Activated B cell treated with CpG ODN at 0.5 μM for 24 hours (primary cell): Measurements from ENCODE around the gene POLN. TPM values are rescaled to one million over a fixed set of nuclear protein-coding genes. Genes with fewer than 3 reads are reported as not detected.

Experiments
- ATAC-seq: fragments of 200-7000 bp; cut with Tn5 transposase; one replicate; pipeline ENCODE4 v1.10.0; 2021; ENCODE audit warnings: low read depth, mild to moderate bottlenecking, moderate library complexity
- CTCF ChIA-PET: fragments of 350-600 bp; sonication (Branson Sonifier 250); formaldehyde crosslinking; loops from one replicate; lab custom pipeline; 2021; ENCODE audit warnings: antibody characterized with exemption; lab: Charles Lee
- POLR2A ChIA-PET: fragments of 350-600 bp; sonication (Branson Sonifier 250); formaldehyde crosslinking; loops from one replicate; lab custom pipeline; 2021; ENCODE audit warnings: antibody characterized with exemption; lab: Charles Lee
- DNase-seq: peaks from one replicate; pipeline ENCODE4 v3.0.0; 2022
- H3K27ac Mint-ChIP-seq: one replicate; pipeline ENCODE4 v1.8.0; 2020; ENCODE audit warnings: mixed read lengths
- H3K27me3 Mint-ChIP-seq: one replicate; pipeline ENCODE4 v1.8.0; 2021; ENCODE audit warnings: mixed read lengths
- H3K36me3 Mint-ChIP-seq: one replicate; pipeline ENCODE4 v1.8.0; 2021; ENCODE audit warnings: low read depth, mixed read lengths
- H3K4me1 Mint-ChIP-seq: one replicate; pipeline ENCODE4 v1.8.0; 2021; ENCODE audit warnings: mixed read lengths
- H3K4me3 Mint-ChIP-seq: one replicate; pipeline ENCODE4 v1.8.0; 2020; ENCODE audit warnings: mild to moderate bottlenecking, mixed read lengths
- H3K9me3 Mint-ChIP-seq: one replicate; pipeline ENCODE4 v1.8.0; 2020; ENCODE audit warnings: mixed read lengths
- intact Hi-C: fragments of 100-400 bp; cut with micrococcal nuclease; formaldehyde crosslinking; loops from one replicate; pipeline ENCODE4 v1.15.1; 2024
- total RNA-seq: library from RNA; stranded (reverse); gene quantifications from 2 replicates; pipeline ENCODE4 v1.2.3, GENCODE V29; 2022
- TF ChIP-seq, protein P1 (sequence below): fragments of 200-600 bp; IDR thresholded peaks from one replicate; pipeline ENCODE4 v1.8.0; 2022; ENCODE audit warnings: antibody characterized with exemption, mild to moderate bottlenecking

Gene POLN
- total RNA-seq, 1 donor from 2014 or later = 1.4 TPM

DNA sequence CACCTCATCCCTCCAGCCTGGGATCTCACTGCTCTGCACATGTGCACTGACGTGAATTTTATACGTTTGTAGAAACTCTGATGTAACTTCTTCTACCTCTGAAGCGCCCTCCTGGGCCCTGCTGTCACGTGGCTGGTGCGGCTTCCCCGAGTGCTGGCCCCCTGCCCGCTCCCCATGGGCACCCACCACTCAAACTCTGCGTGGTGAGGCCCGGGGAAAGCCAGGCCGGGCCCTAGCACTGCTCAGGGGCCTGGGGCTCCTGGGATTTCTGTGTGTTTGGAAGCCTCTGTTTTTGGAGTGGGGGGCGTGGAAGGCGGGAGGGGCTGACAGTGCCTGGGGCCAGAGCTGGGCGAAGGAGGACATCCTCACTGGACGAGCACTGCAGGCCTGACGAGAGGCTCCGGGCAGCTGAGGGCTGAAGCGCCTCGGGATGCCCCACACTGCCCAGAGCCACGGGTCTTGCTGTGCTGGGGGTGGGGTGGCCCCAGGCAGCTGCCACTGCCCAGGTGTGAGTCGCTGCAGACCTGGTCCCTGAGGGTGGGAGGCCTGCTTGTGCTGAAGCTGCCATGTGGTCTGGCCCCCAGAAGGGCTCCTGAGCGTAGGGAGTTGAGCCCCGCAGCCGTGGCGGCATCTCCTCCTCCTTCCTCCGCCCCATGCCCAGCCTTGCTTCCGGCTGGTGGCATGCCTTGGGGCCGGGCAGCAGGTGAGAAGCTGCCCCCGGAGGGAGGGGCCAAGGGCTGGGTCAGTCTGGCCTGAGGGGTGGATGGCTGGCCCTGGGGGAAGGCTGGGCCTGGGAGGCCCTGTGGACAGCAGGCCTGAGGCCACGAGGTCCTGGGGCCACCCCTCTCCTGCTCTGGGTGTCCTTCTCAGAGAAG lies 175.1 kb downstream of the POLN start:
- ATAC-seq (no peak), DNase-seq (no peak)
- no peaks in the 10 kb centered on the region for H3K36me3 Mint-ChIP-seq
- intact Hi-C loops = no loop called here
- ChIA-PET CTCF (no interaction called here), POLR2A (no interaction called here)
- TF ChIP-seq, protein P1, sequence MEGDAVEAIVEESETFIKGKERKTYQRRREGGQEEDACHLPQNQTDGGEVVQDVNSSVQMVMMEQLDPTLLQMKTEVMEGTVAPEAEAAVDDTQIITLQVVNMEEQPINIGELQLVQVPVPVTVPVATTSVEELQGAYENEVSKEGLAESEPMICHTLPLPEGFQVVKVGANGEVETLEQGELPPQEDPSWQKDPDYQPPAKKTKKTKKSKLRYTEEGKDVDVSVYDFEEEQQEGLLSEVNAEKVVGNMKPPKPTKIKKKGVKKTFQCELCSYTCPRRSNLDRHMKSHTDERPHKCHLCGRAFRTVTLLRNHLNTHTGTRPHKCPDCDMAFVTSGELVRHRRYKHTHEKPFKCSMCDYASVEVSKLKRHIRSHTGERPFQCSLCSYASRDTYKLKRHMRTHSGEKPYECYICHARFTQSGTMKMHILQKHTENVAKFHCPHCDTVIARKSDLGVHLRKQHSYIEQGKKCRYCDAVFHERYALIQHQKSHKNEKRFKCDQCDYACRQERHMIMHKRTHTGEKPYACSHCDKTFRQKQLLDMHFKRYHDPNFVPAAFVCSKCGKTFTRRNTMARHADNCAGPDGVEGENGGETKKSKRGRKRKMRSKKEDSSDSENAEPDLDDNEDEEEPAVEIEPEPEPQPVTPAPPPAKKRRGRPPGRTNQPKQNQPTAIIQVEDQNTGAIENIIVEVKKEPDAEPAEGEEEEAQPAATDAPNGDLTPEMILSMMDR = no peak
- H3K27ac Mint-ChIP-seq = no peak overlapping the region
- H3K27me3 Mint-ChIP-seq = peaks cover 3% of the 10 kb centered on the region
- H3K9me3 Mint-ChIP-seq = no peaks in the 10 kb centered on the region
- no peak overlapping the region for H3K4me3 Mint-ChIP-seq
- H3K4me1 Mint-ChIP-seq = no peaks in the 10 kb centered on the region

DNA sequence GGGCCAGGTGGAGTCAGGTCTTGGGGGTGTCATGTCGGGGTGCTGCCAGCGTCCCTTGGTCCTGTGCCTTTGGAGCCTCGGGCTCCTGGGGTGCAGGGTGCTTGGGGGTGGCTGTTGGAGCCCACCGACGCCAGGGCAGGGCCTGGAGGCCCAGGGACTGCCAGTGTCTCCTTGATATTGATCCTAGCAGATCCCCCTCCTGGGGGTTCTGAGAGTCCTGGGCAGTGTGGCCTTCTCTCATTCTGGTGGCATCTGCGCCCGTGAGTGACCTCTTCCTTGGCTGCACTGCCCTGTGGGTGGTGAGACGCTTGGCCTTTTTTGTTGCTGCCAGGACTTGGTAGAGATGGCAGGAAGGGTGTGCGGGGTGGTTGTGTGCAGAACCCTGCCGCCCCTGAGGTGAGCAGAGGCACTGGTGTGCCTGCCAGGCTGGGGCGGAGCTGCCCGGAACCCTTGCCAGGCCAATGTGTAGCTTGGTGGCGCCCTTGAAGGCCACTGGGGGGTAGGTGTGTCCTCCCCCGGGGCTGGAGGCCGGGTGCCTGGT lies 175.8 kb downstream of the POLN start:
- no peaks in the 10 kb centered on the region for H3K9me3 Mint-ChIP-seq
- intact Hi-C loops = no loop called here
- H3K27me3 Mint-ChIP-seq = peaks cover 3% of the 10 kb centered on the region
- TF ChIP-seq, protein P1 = no peak
- POLR2A ChIA-PET = no interaction called here
- no peaks in the 10 kb centered on the region for H3K36me3 Mint-ChIP-seq
- DNase-seq (no peak), ATAC-seq (no peak)
- CTCF ChIA-PET = no interaction called here
- H3K27ac Mint-ChIP-seq = no peak overlapping the region
- no peak overlapping the region for H3K4me3 Mint-ChIP-seq
- no peaks in the 10 kb centered on the region for H3K4me1 Mint-ChIP-seq

DNA sequence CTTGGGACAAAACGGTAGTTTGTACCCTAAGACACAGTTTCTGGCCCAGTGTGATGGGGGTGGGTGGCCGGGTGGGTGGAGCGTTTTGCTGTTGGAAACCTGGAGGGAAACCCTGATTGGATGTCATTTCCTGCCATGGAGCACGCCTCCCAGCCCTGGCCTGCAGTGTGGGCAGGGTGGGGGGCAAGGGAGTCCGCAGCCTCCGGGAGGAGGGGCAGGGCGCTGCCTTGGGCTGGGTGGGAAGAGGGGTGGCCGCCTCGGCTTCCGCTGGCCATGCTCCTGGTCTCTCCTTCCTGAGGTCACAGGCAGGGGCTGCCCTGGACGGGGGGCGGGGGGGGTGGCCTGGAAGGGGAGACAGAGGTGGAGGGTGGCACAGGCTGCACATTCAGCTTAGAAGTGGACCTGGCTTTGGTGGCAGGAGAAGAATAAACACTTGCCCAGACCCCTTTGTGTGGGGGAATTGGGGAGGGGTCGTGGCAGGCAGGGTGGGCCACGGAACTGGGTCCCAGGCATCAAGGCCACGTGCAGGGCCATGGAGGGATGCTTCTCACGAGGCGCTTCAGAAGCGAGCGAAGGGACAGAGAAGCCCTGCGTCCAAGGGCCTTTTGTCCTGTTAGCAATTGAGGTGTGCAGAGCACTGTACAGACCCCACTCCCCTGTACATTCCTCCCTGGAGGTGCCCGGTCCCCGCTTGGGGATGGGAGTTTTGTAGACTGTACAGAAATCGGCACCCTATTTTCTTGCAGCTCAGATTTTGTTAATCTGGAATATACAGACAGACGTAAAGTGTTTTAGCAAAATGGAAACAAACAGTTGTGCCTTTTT lies 176.6 kb downstream of the POLN start:
- H3K36me3 Mint-ChIP-seq = no peaks in the 10 kb centered on the region
- ATAC-seq (no peak), DNase-seq (no peak)
- ChIA-PET CTCF (no interaction called here), POLR2A (no interaction called here)
- H3K4me1 Mint-ChIP-seq = no peaks in the 10 kb centered on the region
- H3K27ac Mint-ChIP-seq = no peak overlapping the region
- H3K27me3 Mint-ChIP-seq = peaks cover 3% of the 10 kb centered on the region
- H3K4me3 Mint-ChIP-seq = no peak overlapping the region
- intact Hi-C loops = no loop called here
- H3K9me3 Mint-ChIP-seq = no peaks in the 10 kb centered on the region
- TF ChIP-seq, protein P1 = no peak

DNA sequence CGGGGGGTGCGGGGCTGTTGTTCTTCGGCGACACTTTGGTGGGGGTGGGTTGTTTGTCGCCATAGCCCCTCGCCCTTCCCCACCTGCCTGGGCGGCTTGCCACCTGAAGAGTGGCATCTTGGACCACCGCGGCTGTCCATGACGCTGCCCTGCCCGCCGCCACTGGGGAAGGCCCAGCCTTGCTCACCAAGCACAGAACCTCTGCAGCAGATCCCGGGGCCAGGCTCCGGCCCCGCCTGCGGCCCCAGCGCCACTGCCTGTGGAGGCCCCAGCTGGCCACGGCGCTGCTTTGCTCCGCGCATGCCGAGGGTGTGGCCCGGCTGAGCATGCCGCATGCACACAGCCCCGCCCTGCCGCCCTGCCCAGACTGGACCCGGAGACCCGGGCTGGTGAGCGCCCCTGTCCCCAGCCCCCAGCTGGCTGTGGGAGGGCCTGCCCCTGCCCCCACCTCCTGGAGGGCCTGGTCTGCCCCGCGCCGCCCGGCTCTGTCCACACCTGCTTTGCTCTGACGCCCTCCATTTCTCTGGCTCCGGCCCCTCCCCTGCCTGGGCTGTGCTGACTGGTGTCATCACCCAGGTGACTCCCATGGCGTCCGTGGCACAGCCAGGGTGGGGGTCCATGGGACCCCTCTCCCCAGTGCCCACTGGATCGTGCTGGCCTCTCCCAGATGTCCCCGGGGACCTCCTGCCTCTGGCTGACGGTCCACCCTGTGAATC lies 177.5 kb downstream of the POLN start:
- POLR2A ChIA-PET = no interaction called here
- intact Hi-C loops = no loop called here
- Mint-ChIP-seq H3K4me1 (no peaks in the 10 kb centered on the region), H3K27me3 (peaks cover 3% of the 10 kb centered on the region), H3K9me3 (no peaks in the 10 kb centered on the region), H3K27ac (no peak overlapping the region), H3K4me3 (no peak overlapping the region), H3K36me3 (no peaks in the 10 kb centered on the region)
- ATAC-seq = no peak
- CTCF ChIA-PET = no interaction called here
- DNase-seq = no peak
- TF ChIP-seq, protein P1 = no peak
